ENCODE results near the gene WIPF3.

WIPF3 gene

DNA sequence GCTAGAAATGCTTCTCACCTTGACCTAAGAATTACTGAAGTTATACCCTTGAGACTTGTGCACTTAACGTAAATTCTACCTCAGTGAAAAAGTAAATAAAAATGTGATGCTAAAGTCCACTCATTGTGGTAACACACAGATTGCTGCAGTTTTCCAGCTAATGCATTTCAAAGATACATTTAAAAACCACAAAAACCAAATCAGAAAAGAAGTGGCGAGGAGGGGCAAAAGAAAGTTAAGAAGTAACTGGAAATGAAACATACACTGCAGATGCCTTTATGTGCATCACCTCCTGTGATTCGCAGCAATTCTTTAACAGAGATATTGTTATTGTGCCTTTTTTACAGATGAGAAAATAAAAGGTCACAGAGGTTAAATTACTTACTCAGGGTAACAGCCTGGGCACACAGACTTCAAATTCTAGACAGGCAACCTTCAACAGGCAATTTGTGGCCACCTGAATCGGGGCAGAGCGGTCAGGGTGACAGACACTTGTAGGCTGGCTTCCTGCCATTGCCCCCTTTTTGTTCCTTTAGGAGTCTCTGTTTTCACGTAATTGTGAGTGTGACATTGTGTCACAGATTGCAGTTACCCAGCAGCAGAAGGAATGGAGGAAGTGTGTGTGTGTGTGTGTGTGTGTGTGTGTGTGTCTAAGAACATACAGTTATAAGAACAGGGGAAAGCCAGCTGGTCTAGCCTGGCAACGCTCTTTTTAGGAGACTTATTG, 1.9 kb downstream of the WIPF3 start:
- no peak for DNase-seq (ENCODE audit: low read depth, low spot score)

DNA sequence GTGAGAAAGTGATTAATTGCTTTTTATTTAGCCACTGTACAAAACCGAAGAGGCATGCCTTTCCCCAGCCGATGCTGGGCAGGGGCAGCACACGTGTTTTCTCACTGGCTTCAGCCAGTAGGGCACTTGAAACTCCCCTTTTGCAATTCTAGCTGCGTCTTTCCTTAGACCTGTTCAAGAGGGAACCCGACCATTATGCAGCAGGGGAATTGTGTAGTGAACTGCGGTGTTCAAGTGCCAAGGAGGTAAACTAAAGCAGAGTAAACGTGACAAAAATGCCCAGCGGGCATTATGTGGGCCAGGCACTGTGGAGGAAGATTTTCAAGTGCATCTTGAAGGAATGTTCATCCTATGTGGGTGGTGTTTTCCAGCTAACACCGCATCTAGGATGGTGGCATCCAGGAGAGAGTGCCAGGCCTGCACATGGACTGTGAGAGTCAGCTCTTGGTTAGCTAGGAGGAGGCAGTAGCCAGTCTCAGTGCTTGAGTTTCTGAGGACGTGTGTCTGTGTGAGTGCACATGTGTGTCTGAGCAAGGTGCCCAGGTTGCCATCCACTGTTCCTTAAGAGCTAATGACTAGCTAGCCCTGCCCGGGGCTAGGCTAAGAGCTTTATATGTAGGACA, 3.3 kb downstream of the WIPF3 start:
- DNase-seq (ENCODE audit: low read depth, low spot score), result no peak

- DNase-seq (ENCODE audit: low read depth, low spot score), result no peak
Observed at GRCh38 chr7:29810297-29810696, 4.0 kb downstream of the WIPF3 start.

DNA sequence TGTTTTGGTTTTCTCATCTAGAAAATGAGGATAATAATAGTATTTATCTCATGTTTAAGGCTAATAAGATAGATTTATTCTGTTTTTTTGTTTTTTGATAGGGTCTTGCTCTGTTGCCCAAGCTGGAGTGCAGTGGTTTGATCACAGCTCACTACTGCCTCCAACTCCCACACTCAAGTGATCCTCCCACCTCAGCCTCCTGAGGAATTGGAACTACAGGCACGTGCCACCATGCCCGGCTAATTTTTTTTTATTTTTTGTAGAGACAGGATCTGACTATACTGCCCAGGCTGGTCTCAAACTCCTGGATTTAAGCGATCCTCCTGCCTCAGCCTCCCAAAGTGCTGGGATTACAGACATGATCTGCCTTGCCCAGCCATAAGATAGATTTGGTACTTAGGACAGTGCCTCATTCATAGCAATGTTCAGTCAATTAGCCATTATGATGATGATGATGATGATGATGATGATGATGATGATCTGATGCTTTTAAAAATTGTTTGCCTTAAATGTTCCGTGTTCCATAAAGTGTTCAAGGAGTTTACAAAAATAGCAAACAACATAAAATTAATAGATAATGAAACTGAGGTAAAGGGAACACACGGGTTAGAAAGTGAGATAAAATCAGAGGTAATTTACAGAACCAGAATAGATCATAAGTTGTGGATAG, 4.6 kb downstream of the WIPF3 start:
- no peak for DNase-seq (ENCODE audit: low read depth, low spot score)

- no peak for DNase-seq (ENCODE audit: low read depth, low spot score)
Observed at GRCh38 chr7:29811586-29811985, 5.3 kb downstream of the WIPF3 start.

GRCh38 chr7:29812185-29812876, 6.0 kb downstream of the WIPF3 start:
- DNase-seq (ENCODE audit: low read depth, low spot score), result no peak

DNA sequence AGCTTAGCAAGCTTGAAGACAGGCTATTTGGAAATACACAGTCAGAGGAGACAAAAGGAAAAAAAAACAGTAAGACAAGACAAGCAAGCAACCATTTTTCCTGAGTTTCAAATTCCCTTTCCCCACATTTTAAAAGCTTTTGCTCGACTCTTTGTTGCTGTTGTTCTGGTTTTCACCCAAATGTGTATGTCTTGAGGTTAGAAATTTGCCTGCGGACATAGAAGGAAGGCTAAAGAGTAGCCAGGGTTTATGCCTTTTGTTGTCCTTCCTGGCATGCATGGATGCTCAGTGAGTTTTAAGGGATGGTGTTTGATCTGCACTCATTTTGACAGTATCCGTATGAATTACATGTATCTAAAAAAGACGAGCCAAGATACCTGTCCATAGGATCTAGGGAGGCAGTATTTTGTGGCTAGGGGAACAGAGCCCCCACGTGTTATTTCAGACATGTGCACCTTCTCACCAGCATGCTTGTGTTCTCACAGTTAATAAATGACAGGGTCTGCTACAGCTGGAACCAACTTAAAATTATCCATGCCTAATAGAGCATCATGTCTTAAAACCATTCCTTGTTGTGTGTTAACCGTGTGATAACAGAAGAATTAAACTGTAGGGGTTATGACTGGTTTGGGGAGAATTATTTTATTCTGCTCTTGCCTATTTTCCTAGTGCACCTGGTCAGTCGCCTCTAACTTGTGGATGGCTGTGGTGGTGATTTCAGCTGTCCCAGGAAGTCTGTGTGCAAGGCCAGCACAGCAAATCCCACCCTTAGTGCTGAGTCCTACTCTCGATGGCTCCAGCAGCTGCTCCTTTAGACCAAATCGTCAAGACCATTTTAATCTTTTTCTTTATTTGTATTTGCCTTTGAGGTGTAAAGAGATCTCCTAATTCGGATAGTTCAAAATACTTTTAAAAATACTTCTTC, 9.1 kb downstream of the WIPF3 start:
- no peak for DNase-seq (ENCODE audit: low read depth, low spot score)

DNA sequence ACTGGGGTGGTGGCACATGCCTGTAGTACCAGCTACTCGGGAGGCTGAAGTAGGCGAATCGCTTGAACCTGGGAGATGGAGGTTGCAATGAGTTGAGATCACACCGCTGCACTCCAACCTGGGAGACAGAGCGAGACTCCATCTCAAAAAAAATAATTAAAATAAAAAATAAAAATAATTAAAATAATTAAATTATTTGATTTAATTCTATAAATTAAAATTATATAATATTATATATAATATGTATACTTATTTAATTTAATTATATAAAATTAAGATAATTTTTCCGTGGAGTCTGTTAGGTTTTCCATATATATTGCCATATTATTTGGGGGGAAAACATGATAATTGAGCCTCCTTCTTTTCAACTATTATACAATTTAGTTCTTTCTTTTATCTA, 12.0 kb downstream of the WIPF3 start:
- DNase-seq (ENCODE audit: low read depth, low spot score), result no peak

- no peak for DNase-seq (ENCODE audit: low read depth, low spot score)
Observed at GRCh38 chr7:29825775-29826529, 19.6 kb downstream of the WIPF3 start.

- no peak for DNase-seq (ENCODE audit: low read depth, low spot score)
Observed at GRCh38 chr7:29826530-29826822, 20.2 kb downstream of the WIPF3 start.

- no peak for DNase-seq (ENCODE audit: low read depth, low spot score)
Observed at GRCh38 chr7:29826904-29827303, 20.6 kb downstream of the WIPF3 start.

GRCh38 chr7:29831705-29832104, 25.4 kb downstream of the WIPF3 start:
- no peak for DNase-seq (ENCODE audit: low read depth, low spot score)

DNA sequence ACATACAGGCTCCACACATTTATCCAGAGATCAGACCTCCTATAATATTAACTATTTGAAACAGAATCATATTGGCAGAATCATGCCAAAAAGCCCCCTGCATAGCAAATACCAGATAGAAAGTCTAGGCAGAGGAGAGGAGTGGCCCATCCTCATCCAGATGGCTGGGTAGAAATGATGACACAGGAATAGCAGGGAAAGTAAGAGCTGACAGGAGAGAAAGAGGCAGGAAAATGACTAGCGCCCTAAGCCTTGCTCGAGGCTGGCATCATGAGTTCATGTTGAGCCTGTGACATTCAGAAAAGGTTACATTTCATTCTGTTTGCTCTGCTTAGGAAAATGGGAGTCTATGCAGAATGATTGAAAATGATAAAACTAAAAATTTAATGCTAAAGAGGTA, 27.6 kb downstream of the WIPF3 start:
- no peak for DNase-seq (ENCODE audit: low read depth, low spot score)

DNA sequence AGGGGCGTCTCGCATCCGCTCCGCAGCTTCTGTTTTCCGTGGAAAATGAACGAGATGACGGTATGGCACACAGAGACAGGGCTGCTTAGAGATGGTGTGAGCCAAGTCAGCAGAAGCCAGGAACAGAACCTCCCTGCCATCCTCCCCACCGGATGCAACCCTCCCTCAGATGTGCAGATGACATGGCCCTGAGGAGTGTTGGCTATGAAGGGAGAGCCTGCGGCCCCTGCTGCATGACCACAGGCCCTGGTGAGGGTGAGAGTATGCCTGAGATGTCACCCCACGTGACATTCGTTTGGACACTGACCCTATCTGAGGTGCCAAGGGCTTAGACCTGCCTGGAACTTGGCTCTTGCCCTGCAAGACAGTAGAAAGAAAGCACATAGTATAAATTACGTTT, 29.4 kb downstream of the WIPF3 start:
- no peak for DNase-seq (ENCODE audit: low read depth, low spot score)

DNA sequence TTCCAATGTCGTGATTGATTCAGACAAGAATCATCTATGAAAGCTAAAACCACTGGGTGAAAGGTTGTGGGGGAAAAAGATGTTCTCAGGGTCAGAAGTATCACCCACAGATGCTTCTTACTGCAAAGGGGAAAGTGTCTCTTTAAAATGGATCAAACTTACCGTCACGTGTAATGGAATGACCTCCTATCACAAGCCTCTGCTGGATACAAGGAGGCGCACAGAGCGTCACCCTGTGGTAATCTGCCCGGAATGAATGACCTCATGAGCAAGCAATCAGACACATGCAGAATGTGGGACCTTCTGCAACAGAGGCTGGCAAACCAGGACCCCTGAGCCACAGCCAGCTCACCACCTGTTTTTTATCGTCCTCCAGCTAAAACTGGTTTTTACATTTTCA, 33.0 kb downstream of the WIPF3 start:
- no peak for DNase-seq (ENCODE audit: low read depth, low spot score)

DNA sequence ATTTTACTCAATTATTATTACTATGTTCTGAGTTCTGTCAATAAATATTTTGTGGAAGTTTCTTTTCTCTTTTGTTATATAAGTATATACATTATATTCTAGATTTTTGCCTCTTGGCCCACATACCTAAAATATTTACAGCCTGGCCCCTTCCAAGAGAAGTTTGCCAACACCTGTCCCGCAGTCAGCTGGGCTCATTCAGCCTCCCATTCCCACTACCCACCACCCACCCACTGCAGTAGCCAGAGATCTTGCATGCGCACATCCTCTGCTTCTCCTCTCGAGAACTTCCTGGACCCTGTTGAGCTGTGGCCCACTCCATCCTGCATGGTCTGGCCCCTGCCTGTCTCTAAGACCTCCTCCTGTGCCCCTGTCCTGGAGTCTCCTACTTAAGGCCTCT, 33.6 kb downstream of the WIPF3 start:
- DNase-seq (ENCODE audit: low read depth, low spot score), result no peak

DNA sequence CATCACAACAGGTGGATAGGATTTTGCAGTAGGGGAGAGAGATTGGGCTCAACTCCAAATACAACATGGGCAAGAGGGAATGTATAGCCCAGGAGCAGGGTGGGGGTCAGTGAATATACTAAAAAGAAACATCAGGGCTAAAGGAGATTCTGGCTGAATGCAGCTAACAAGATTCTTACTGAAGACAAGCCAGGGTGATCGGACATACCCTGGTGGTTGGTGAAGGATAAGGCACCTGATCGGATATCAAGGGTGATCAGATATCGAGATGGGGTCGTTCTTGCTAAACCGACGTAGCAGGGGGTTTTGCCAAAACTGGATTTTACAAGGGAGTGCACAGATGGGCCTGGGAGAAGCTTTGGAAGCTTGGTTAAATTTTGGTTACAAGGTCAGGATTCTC, 34.4 kb downstream of the WIPF3 start:
- DNase-seq (ENCODE audit: low read depth, low spot score), result no peak

DNA sequence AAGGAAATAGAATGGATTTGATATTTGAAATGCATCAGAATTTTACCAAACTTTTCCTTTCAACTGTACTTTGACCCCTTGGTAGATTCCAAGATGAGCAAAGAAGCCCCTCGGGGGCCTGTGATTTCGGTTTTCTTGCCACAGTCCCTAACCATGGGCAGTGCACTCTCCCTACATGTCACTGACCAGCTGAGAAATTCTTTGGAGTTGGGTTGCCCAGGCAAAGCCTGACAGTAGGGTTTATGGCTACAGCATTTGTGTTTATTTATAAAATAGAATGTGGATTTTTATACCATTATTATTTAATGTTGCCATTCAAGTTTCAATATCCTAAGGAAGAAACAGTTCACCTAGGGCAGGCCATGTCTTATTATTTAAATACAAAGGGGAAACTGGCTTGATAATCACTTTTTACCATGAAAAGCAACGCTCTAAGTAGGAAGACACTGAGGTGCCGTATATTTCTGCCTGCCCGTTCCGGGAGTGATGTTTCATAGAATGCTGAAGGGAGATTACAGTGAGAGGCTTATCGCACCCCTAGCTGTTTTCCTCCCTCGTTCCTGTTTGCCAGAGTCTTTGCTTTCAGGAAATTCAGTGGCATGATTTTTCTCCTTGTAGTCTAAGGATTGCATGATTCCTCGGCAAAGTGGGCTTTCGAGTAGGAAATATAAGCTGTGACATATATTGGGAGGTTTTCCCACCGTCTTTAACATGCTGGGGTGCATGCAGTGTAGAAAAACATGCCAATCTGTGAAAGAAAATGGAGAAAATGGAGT, 35.8 kb downstream of the WIPF3 start:
- DNase-seq (ENCODE audit: low read depth, low spot score), result no peak

GRCh38 chr7:29843093-29843492, 36.8 kb downstream of the WIPF3 start:
- no peak for DNase-seq (ENCODE audit: low read depth, low spot score)

DNA sequence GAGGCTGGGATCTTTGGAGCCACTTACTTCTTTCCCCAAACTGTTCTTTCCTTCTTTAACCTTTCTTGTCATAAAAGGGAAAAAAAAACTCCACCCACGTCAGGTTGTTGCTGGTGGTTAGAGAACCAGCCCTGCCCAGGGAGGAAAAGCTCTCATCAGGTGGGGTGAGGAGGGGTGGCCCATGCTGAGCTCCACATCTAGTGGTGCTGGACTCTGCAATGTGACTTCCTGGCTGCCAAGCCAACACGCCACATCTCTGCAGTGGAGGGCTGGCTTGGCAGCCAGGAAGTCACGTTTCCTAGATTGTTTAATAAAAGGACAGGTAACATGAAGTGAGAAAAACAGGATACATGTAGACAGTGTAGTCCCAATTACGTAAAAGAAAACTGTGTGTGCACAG, 37.4 kb downstream of the WIPF3 start:
- DNase-seq (ENCODE audit: low read depth, low spot score), result no peak
